PFSK-1 (cell line): Measurements from ENCODE around the gene TUBA3C.

ENCODE experiments used
- FOXP2 ChIP-seq: optimal IDR thresholded peaks from 2 replicates; pipeline ENCODE3; 2011; ENCODE audit warnings: borderline replicate concordance, control low read depth, inconsistent platforms; ENCODE audit not compliant: insufficient read depth; ENCODE audit errors: extremely low read length, extremely low read depth
- POLR2AphosphoS5 ChIP-seq: IDR thresholded peaks from 2 replicates; pipeline ENCODE4 v1.6.1; 2012; ENCODE audit warnings: low read depth, mild to moderate bottlenecking, control low read depth, low read length, moderate library complexity
- REST ChIP-seq, 2 experiments: IDR thresholded peaks; 2 replicates each; pipeline versions ENCODE4 v1.6.1 to v1.8.0; 2011 to 2012; ENCODE audit warnings: low read depth in 2 of 2, low read length in 2 of 2, control low read depth in 1 of 2, inconsistent platforms in 1 of 2, mild to moderate bottlenecking in 1 of 2, moderate library complexity in 1 of 2; ENCODE audit not compliant: insufficient read depth in 1 of 2
- SIN3A ChIP-seq: IDR thresholded peaks from 2 replicates; pipeline ENCODE4 v1.6.1; 2012; ENCODE audit warnings: mild to moderate bottlenecking, low read length, moderate library complexity, borderline replicate concordance; ENCODE audit not compliant: insufficient read depth
- TAF1 ChIP-seq: IDR thresholded peaks from 2 replicates; pipeline ENCODE4 v1.6.1; 2012; ENCODE audit warnings: low read length, control low read depth, borderline replicate concordance; ENCODE audit not compliant: insufficient read depth

The TUBA3C gene

GRCh38 chr13:19183676-19184075, 2.1 kb upstream of the TUBA3C start:
- TF ChIP-seq TAF1: no peak
- TF ChIP-seq FOXP2: no peak
- no peak for TF ChIP-seq SIN3A
- no peak for TF ChIP-seq REST (IDR thresholded peaks at IDR 0.05; ENCODE audit: insufficient read depth in 1 of 2, low read depth in 2 of 2, low read length in 2 of 2)
- no peak for TF ChIP-seq POLR2AphosphoS5

- no peak for TF ChIP-seq SIN3A
- TF ChIP-seq REST (IDR thresholded peaks at IDR 0.05; ENCODE audit: insufficient read depth in 1 of 2, low read depth in 2 of 2, low read length in 2 of 2): no peak
- TF ChIP-seq TAF1: no peak
- TF ChIP-seq POLR2AphosphoS5: no peak
- no peak for TF ChIP-seq FOXP2
These were observed 912 bp upstream of the TUBA3C start for GRCh38 chr13:19182536-19182935.

- TF ChIP-seq SIN3A (no peak), TAF1 (no peak), POLR2AphosphoS5 (no peak), REST (IDR thresholded peaks at IDR 0.05; ENCODE audit: insufficient read depth in 1 of 2, low read depth in 2 of 2, low read length in 2 of 2) (no peak), FOXP2 (no peak)
These were observed 503 bp downstream of the TUBA3C start for GRCh38 chr13:19181021-19181620.

- TF ChIP-seq POLR2AphosphoS5: no peak
These were observed 1.7 kb downstream of the TUBA3C start for GRCh38 chr13:19179916-19180315.

GRCh38 chr13:19178901-19179593, 2.6 kb downstream of the TUBA3C start:
- TF ChIP-seq REST (IDR thresholded peaks at IDR 0.05; ENCODE audit: insufficient read depth in 1 of 2, low read depth in 2 of 2, low read length in 2 of 2) (no peak), FOXP2 (no peak), SIN3A (no peak), POLR2AphosphoS5 (no peak), TAF1 (no peak)
